Activated CD4-positive, alpha-beta T cell treated with anti-CD3 and anti-CD28 coated beads, Interleukin-2, amount 10 ng/mL, durations not matched to agents 24 days and 14 days (primary cell): ENCODE data around the gene NFKBIE. TPM values are rescaled to one million over a fixed set of nuclear protein-coding genes. Genes with fewer than 3 reads are reported as not detected.

Experiments
- DNase-seq: peaks from one replicate; pipeline ENCODE4 v3.0.0; 2022
- H3K27ac Mint-ChIP-seq: one replicate; pipeline ENCODE4 v1.8.0; 2022; ENCODE audit warnings: mild to moderate bottlenecking, mixed read lengths
- H3K27me3 Mint-ChIP-seq: one replicate; pipeline ENCODE4 v1.8.0; 2022; ENCODE audit warnings: mixed read lengths
- H3K36me3 Mint-ChIP-seq: one replicate; pipeline ENCODE4 v1.8.0; 2022; ENCODE audit warnings: low read depth, mild to moderate bottlenecking, mixed read lengths
- H3K4me1 Mint-ChIP-seq: one replicate; pipeline ENCODE4 v1.8.0; 2021; ENCODE audit warnings: mixed read lengths
- H3K4me3 Mint-ChIP-seq: one replicate; pipeline ENCODE4 v1.8.0; 2022; ENCODE audit warnings: mild to moderate bottlenecking, moderate library complexity, mixed read lengths
- H3K9me3 Mint-ChIP-seq: one replicate; pipeline ENCODE4 v1.8.0; 2021; ENCODE audit warnings: mixed read lengths
- intact Hi-C: fragments of 100-400 bp; cut with micrococcal nuclease; formaldehyde crosslinking; loops from one replicate; pipeline ENCODE4 v1.15.1; 2023
- total RNA-seq: library from RNA; stranded (reverse); gene quantifications from 2 replicates; pipeline ENCODE4 v1.2.3, GENCODE V29; 2022

Gene NFKBIE
- total RNA-seq, 1 donor from 2014 or later: 28.2 TPM

DNA sequence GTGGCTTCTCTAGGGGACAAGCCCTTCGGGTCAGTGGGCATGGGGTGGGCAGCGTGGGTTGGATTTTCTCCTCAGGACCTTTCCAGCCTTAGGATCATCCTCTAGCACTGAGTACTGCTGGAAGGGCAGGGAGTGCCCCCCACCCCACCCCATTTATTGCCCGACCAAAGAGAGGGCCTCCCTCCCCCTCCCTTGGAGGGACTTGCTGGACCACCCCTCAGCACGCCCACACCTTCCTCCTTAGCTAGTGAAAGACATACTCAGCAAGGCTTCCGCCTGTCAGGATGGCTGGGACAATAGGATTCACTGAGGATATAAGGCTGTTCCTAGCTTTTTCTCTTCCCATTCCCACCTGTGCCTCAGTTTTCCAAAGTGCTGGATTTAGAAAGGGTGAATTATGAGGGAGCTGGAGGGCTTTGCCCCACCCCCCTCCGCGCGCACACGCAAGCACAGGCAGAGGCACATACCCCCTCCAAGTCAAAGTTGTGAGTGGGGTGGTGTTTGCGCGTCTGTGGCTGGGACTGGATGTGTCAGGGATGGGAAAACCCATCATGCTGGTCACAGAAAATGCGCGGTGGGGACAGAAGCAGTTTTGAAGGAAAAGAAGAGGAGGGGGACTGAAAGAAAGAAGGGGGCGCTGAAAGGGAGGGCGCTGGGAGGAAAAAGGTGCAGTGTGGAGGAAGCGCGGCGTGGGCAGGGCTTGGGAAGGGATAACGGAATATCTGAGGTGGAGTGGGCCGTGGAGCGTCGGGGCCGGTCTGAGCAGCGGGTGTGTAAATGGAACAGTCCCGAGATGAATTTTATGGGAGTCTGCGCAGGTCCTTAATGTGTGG lies 42.6 kb downstream of the NFKBIE start:
- Mint-ChIP-seq H3K4me1 (peaks cover 43% of the 10 kb centered on the region), H3K36me3 (peaks cover 3% of the 10 kb centered on the region), H3K27ac (peak overlapping the region; percentile 90), H3K27me3 (peaks cover 13% of the 10 kb centered on the region), H3K4me3 (peak overlapping the region; percentile 91), H3K9me3 (no peaks in the 10 kb centered on the region)
- intact Hi-C loops: loop anchor here (2.0 to 5.0 kb wide), 4 partner anchors 34 to 115 kb away; partner anchors contain the start of genes MRPL14, SLC35B2 and TMEM63B
- no peak for DNase-seq

DNA sequence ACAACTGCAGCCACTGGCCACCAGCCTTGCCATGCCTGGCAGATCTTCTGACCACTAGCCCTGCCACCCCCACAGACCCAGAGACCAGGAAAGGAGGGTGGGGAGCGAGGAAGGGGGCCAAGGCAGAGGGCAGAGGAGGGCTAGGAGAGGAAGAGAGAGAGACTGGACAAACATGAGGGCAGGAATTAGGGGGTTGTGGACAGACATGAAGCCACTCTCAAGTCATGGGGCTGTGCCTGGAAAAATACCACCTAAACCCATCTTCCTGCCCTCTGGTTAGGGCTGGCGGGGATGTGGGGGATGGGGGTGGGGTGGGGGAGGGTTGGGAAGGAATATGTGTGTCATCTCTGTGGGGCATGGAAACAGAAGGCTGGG lies 43.4 kb downstream of the NFKBIE start:
- Mint-ChIP-seq H3K4me3 (no peak overlapping the region), H3K27me3 (peaks cover 15% of the 10 kb centered on the region), H3K36me3 (peaks cover 3% of the 10 kb centered on the region), H3K9me3 (no peaks in the 10 kb centered on the region), H3K4me1 (peaks cover 41% of the 10 kb centered on the region), H3K27ac (peak overlapping the region; percentile 29)
- DNase-seq: no peak
- intact Hi-C loops: loop anchor here (1.0 to 5.0 kb wide), 5 partner anchors 16 to 115 kb away; partner anchors contain the start of genes MRPL14, SLC35B2 and TMEM63B

DNA sequence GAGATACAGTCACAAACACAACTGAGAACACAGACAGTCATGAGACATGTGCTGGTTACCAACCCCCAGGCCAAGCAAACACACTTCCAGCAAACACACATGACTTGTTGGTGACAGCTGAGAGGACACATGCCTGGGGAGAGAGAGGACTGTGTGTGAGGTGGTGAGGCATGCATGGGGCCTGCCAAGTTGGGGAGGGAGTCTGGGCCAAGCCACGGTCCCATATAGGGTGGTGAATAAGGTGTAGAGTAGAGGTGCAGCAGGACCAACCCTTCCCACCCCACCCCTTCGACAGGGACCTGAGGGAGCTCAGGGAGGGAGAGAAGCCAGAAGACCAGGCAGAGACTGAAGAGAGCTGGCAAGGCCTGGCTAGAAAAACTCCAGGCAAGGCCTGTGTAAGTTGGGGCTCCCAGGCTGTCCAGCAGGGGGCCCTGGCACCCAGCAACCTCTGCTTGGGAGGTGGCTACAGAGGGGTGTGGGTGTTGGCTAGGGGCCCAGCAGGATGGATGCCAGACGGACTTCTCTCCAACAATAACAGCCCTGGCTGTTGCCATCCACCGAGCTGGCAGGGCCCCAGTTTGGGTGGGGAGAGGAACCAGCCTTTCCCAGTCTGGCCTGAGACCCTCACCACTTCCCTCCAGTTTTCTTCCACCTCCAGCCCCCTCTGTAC lies 43.9 kb downstream of the NFKBIE start:
- Mint-ChIP-seq H3K9me3 (no peaks in the 10 kb centered on the region), H3K4me1 (peaks cover 40% of the 10 kb centered on the region), H3K36me3 (peaks cover 3% of the 10 kb centered on the region), H3K4me3 (no peak overlapping the region), H3K27me3 (peaks cover 18% of the 10 kb centered on the region), H3K27ac (peak overlapping the region; percentile 42)
- intact Hi-C loops: loop anchor here (1.0 to 5.0 kb wide), 3 partner anchors 17 to 116 kb away; no protein-coding TSS in a partner anchor
- DNase-seq: peak; percentile 93

DNA sequence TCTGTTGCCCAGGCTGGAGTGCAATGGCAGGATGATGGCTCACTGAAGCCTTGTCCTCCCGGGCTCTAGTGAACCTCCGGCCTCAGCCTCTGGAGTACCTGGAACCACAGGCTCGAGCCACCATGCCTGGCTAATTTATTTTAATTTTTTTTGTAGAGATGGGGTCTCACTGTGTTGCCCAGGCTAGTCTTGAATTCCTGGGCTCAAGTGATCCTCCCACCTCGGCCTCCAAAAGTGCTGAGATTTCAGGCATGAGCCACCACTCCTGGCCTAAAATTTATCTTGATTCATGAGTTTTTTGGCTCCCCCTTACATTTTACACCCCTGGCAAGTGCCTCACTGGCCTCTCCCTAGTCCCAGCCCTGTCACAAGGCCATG lies 44.4 kb downstream of the NFKBIE start:
- Mint-ChIP-seq H3K27me3 (peaks cover 18% of the 10 kb centered on the region), H3K27ac (peak overlapping the region; percentile 42), H3K4me1 (peaks cover 38% of the 10 kb centered on the region), H3K9me3 (no peaks in the 10 kb centered on the region), H3K4me3 (no peak overlapping the region), H3K36me3 (peaks cover 3% of the 10 kb centered on the region)
- DNase-seq: no peak
- intact Hi-C loops: loop anchor here (1.0 to 5.0 kb wide), 3 partner anchors 17 to 116 kb away; no protein-coding TSS in a partner anchor

DNA sequence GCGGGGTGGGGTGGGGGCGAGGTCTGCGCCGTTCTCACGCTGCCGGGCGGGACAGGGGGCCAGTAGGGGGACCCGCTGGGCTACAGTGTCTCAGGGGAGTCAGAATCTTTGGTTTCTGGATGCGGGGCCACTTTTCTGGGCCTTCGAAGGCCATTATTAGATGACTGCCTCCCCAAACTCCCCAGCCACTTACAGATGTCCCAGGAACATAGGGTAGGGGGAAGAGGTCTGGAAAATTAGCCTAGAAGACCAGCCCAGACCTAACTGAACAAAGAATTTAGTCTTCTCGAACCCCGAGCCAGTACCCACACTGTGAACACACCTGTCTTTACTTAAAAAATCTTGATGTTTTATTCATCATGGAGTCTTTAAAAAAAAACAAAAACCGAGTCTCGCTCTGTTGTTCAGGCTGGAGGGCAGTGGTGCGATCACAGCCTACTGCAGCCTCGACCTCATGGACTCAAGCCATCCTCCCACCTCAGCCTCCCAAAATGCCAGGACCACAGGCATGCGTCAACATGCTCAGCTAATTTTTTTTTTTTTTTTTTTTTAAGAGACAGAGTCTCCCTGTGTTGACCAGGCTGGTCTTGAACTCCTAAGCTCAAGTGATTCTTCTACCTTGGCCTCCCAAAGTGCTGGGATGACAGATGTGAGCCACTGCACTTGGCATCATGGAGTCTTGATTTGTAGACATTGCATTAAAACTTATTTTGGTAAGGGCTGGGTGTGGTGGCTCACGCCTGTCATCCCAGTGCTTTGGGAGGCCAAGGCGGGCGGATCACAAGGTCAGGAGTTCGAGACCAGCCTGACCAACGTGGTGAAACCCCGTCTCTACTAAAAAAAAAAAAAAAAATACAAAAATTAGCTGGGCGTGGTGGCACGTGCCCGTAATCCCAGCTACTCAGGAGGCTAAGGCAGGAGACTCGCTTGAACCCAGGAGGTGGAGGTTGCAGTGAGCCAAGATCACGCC lies 45.3 kb downstream of the NFKBIE start:
- H3K4me1 Mint-ChIP-seq: peaks cover 35% of the 10 kb centered on the region
- H3K4me3 Mint-ChIP-seq: no peak overlapping the region

DNA sequence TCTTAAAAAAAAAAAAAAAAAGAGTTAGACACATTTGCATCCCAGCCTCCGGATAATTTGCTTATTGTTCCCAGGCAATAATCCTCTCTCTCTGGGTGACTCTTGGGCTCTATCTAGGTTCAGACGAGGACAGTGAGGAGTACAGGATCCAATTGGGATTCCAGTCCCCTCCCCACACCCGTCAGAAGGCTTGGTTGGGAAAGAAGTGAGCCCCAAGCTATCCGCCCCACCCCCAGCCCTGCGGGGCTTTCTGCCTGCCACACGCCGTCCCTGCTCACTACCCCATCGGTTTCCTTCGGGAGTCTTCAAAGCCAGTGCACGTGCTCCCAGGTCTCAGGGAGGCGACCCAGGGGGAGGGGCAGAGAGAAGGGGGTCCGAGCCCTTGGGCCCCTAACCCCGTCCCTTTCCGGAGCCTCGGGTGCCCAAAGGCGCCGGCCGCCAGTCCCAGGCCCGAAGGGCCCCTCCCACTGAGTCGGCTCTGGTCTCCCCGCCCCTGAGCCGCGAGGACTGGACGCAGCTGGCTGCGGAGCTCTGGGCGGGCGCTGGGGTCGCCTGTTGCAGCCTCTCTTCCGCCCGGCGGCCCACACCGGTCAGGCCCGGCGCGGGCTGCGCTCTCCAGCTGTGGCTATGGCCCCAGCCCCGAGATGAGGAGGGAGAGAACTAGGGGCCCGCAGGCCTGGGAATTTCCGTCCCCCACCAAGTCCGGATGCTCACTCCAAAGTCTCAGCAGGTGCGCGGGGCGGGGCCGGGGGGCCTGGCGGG lies 46.1 kb downstream of the NFKBIE start:
- no peaks in the 10 kb centered on the region for H3K36me3 Mint-ChIP-seq
- intact Hi-C loops: no loop called here
- H3K27me3 Mint-ChIP-seq: peaks cover 18% of the 10 kb centered on the region
- peak overlapping the region; percentile 59 for H3K4me3 Mint-ChIP-seq
- H3K27ac Mint-ChIP-seq: no peak overlapping the region
- peak; percentile 80 for DNase-seq
- H3K4me1 Mint-ChIP-seq: peaks cover 26% of the 10 kb centered on the region
- no peaks in the 10 kb centered on the region for H3K9me3 Mint-ChIP-seq

More for the DNA sequence above, 45.3 kb downstream of the NFKBIE start:
- Mint-ChIP-seq H3K27me3 (peaks cover 18% of the 10 kb centered on the region), H3K9me3 (no peaks in the 10 kb centered on the region), H3K27ac (no peak overlapping the region), H3K36me3 (peaks cover 3% of the 10 kb centered on the region)
- intact Hi-C loops: loop anchor here (5.0 kb wide), 2 partner anchors 48 to 117 kb away; no protein-coding TSS in a partner anchor
- no peak for DNase-seq

DNA sequence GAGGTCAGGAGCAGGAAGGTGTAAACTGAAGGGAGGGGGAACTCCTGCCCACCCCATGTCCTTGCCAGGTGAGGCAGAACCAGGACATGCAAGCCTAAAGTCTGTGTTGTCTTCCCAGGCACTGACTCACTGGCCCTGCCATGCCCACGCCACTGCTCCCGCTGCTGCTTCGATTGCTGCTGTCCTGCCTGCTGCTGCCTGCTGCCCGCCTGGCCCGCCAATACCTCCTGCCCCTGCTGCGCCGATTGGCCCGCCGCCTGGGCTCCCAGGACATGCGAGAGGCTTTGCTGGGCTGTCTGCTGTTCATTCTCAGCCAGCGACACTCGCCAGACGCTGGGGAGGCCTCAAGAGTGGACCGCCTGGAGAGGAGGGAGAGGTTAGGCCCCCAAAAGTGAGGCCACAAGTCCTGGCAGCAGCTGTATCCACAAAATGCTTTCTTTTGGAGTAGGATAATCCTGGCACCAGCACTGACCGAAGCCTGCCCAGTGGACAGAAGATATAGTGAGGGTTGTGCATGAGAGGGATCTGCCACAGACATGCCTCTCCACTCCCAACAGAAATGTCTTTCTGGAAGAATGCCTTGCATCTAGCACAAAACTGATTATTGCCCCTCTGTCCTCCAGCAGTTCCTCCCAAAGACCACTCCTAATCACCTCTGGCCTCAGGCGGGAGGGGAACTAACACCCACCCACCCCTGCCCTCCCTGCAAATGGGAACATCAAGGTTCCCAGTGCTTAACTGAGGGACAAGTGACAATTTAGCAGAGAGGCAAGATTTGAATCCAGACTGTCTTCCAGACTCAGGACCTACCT lies 47.8 kb downstream of the NFKBIE start:
- no peaks in the 10 kb centered on the region for H3K36me3 Mint-ChIP-seq
- intact Hi-C loops: no loop called here

DNA sequence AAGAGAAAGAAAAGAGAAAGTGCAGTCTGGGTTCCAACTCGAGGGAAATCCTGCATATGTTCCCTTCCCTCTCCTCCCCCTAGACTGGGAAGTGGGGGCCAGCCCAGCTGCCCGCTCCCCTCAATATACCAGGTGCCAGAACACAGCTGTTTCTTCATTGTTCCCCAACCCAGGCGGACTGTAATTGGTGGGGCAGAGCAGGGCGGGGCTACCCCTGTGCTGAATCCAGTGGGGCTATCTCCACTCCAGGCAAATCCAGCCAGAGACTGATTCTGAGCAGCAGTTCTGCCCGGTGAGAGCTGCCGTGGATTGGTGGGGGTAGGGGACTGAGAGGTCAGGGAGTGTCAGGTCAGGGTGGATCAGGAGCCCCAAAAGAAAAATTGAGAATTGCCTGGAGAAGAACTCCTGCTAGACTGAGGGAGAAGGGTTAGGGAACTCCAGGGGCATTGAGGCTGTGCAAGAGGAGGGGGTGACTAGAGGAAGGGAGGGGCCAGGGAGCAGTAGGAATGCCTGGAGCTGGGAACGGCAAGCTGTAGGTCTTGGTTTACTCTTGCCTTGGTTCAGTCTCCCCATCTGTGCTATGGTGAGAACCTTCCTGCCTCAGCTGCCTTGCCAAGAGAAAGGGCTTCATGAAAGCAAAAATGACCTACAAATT lies 48.5 kb downstream of the NFKBIE start, which contains the start of gene MYMX:
Gene MYMX (plus strand): TSS at position 250 of the 655 bp plus-strand sequence. CDS start 546 bp downstream, outside the sequence.
- H3K27me3 Mint-ChIP-seq: peaks cover 18% of the 10 kb centered on the region
- H3K4me1 Mint-ChIP-seq: peaks cover 9% of the 10 kb centered on the region
- intact Hi-C loops: no loop called here
- no peak for DNase-seq
- no peaks in the 10 kb centered on the region for H3K36me3 Mint-ChIP-seq
- no peak within 1 kb of the TSS for H3K4me3 Mint-ChIP-seq
- no peaks in the 10 kb centered on the region for H3K9me3 Mint-ChIP-seq
- no peak within 1 kb of the TSS for H3K27ac Mint-ChIP-seq

More for the DNA sequence above, 47.8 kb downstream of the NFKBIE start:
- no peak overlapping the region for H3K27ac Mint-ChIP-seq
- DNase-seq: no peak
- peaks cover 18% of the 10 kb centered on the region for H3K27me3 Mint-ChIP-seq
- no peaks in the 10 kb centered on the region for H3K9me3 Mint-ChIP-seq
- peaks cover 16% of the 10 kb centered on the region for H3K4me1 Mint-ChIP-seq
- no peak overlapping the region for H3K4me3 Mint-ChIP-seq

DNA sequence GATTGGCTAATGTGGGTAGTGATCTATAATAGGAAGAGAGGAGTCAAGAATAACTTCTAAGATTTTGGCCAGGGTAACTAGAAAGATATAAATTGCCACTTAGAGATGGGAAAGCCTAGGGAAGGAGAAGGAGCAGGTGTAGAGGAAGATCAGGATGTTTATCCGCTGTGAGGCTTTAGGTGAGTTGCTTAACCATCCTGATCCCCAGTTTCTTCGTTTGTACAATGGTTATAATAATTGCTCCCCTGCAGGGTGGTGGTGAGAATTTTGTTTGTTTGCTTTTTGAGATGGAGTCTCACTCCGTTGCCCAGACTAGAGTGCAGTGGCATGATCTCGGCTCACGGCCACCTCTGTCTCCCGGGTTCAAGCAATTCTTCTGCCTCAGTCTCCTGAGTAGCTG lies 51.0 kb downstream of the NFKBIE start:
- H3K27me3 Mint-ChIP-seq: peaks cover 24% of the 10 kb centered on the region
- no peaks in the 10 kb centered on the region for H3K4me1 Mint-ChIP-seq
- H3K36me3 Mint-ChIP-seq: no peaks in the 10 kb centered on the region
- intact Hi-C loops: no loop called here
- H3K9me3 Mint-ChIP-seq: no peaks in the 10 kb centered on the region
- H3K4me3 Mint-ChIP-seq: no peak overlapping the region
- H3K27ac Mint-ChIP-seq: no peak overlapping the region
- DNase-seq: no peak

DNA sequence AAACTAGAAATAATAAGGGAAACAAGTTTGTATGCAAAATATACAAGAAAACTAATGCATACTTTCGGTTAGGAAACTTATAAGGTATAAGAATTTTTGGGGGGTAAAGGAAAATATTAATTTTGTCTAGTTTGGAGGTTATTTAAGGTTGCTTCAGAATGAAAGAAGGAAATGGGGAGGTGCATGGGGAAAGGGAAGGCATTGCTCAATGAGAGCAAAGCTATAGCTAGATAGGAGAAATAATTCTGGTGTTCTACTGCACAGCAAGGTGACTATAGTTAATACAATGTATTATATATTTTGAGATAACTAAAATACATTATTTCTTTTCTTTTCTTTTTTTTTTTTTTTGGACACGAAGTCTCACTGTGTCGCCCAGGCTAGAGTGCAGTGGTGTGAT lies 54.1 kb downstream of the NFKBIE start:
- H3K4me1 Mint-ChIP-seq: no peaks in the 10 kb centered on the region
- no peak overlapping the region for H3K27ac Mint-ChIP-seq
- intact Hi-C loops: no loop called here
- H3K27me3 Mint-ChIP-seq: peaks cover 19% of the 10 kb centered on the region
- no peak for DNase-seq
- no peaks in the 10 kb centered on the region for H3K36me3 Mint-ChIP-seq
- H3K9me3 Mint-ChIP-seq: no peaks in the 10 kb centered on the region
- no peak overlapping the region for H3K4me3 Mint-ChIP-seq
